Fibroblast of the conjunctiva (primary cell): ENCODE results near the gene ITGBL1.

Source experiments
- DNase-seq: peaks from one replicate; pipeline ENCODE4 v3.0.0-alpha.2; 2010; ENCODE audit warnings: low read depth

ITGBL1 gene

GRCh38 chr13:101698400-101698799 is 245.9 kb downstream of the ITGBL1 start:
- DNase-seq = peak; percentile 20

- DNase-seq = peak; percentile 78
These were observed 248.1 kb downstream of the ITGBL1 start for GRCh38 chr13:101700598-101700997.

GRCh38 chr13:101703081-101703480 is 250.6 kb downstream of the ITGBL1 start:
- DNase-seq = no peak

- no peak for DNase-seq
These were observed 251.4 kb downstream of the ITGBL1 start for GRCh38 chr13:101703838-101704237.

GRCh38 chr13:101706651-101707050 is 254.2 kb downstream of the ITGBL1 start:
- DNase-seq = peak; percentile 86

- no peak for DNase-seq
These were observed 255.2 kb downstream of the ITGBL1 start for GRCh38 chr13:101707659-101708058.

GRCh38 chr13:101708115-101708514 is 255.6 kb downstream of the ITGBL1 start:
- DNase-seq = no peak

GRCh38 chr13:101709952-101710351 is 257.5 kb downstream of the ITGBL1 start:
- no peak for DNase-seq

GRCh38 chr13:101711307-101712025 is 259.0 kb downstream of the ITGBL1 start:
- no peak for DNase-seq

GRCh38 chr13:101712026-101712348 is 259.5 kb downstream of the ITGBL1 start:
- DNase-seq = no peak

- DNase-seq = no peak
These were observed 261.7 kb downstream of the ITGBL1 start for GRCh38 chr13:101714195-101714594.

GRCh38 chr13:101717353-101717752 is 264.9 kb downstream of the ITGBL1 start:
- DNase-seq = no peak

- no peak for DNase-seq
These were observed 266.0 kb downstream of the ITGBL1 start for GRCh38 chr13:101718496-101718895.

GRCh38 chr13:101726681-101727080 is 274.2 kb downstream of the ITGBL1 start:
- no peak for DNase-seq

- no peak for DNase-seq
These were observed 274.6 kb downstream of the ITGBL1 start for GRCh38 chr13:101727118-101727517.

GRCh38 chr13:101728021-101728420 is 275.5 kb downstream of the ITGBL1 start:
- no peak for DNase-seq

GRCh38 chr13:101728615-101729014 is 276.1 kb downstream of the ITGBL1 start:
- no peak for DNase-seq

- no peak for DNase-seq
These were observed 278.0 kb downstream of the ITGBL1 start for GRCh38 chr13:101730420-101731000.

- DNase-seq = no peak
These were observed 284.1 kb downstream of the ITGBL1 start for GRCh38 chr13:101736566-101736965.

GRCh38 chr13:101738336-101738735 is 285.9 kb downstream of the ITGBL1 start:
- no peak for DNase-seq

GRCh38 chr13:101739382-101740178 is 287.1 kb downstream of the ITGBL1 start:
- no peak for DNase-seq

- no peak for DNase-seq
These were observed 294.0 kb downstream of the ITGBL1 start for GRCh38 chr13:101746513-101746912.

GRCh38 chr13:101747039-101747438 is 294.6 kb downstream of the ITGBL1 start:
- DNase-seq = no peak
